Embryonic facial prominence (tissue), 1 donor: Measurements from ENCODE around the gene KIAA0930.
"Not testable (repeated sequence)": the region's sequence is repeated elsewhere in the genome, so short reads cannot be mapped to it uniquely, and the experiment has no call there.

Source experiments
- DNase-seq: peaks from one replicate; pipeline ENCODE4 v3.0.0-alpha.2; 2016; ENCODE audit errors: extremely low spot score

Gene KIAA0930

GRCh38 chr22:45200860-45201511 is 39.7 kb downstream of the KIAA0930 start:
- no peak for DNase-seq

GRCh38 chr22:45200230-45200629 is 40.5 kb downstream of the KIAA0930 start:
- DNase-seq = no peak

GRCh38 chr22:45199723-45200122 is 41.0 kb downstream of the KIAA0930 start:
- DNase-seq = no peak

DNA sequence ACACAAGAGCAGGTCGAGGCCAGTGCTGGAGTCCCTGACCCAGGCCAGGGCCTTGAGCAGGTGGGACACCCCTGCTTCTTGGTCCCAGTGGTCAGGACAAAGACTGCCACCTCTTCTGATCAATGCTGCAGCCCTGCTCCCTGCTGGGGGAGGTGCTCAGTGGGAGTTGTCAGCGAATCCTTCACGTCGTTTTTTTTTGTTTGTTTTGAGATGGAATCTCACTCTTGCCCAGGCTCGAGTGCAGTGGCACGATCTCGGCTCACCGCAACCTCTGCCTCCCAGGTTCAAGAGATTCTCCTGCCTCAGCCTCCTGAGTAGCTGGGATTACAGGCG is 42.3 kb downstream of the KIAA0930 start:
- no peak for DNase-seq

DNA sequence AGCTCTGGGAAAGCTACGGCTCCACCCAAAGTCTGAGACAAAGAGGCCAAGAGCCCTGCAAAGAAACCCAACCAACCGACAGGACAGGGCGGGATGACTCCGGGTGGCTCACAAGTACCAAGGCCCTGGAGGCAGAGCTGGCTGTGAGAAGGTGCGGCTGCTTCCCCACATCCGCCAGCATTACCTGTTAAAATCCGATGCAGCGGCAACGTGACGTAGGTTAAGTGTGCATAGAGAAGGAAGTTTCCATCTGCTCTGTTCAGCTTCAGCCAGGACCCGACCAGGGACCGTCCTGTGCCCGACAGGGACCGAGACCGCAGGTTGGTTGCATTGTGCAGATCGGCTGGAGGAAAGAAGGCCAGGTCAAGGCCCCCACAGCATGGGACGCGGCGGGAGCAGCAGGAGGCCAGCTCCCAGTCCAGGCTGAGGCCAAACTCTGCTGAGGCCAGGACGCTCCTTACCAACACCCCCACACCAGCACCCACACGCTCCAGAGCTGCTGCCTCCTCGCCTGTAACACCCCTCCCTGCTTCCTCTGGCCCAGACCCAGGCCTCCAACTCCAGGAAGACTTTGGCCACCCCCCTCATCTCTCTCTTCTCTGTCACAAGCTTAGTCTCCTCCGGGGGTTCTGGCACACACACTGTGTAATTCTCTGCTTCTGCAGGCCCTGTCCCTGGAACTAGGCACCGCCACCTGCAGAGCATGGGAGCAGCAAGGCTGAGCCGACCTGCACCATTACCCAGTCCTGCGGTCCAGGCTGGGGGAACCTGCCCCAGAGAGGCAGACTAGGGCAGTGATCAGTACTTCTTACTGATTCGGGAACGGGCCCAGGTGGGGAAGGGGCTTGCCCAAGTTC is 42.9 kb downstream of the KIAA0930 start:
- no peak for DNase-seq

GRCh38 chr22:45196926-45197605 is 43.6 kb downstream of the KIAA0930 start:
- no peak for DNase-seq

GRCh38 chr22:45196308-45196707 is 44.4 kb downstream of the KIAA0930 start:
- DNase-seq = no peak

GRCh38 chr22:45195616-45196015 is 45.1 kb downstream of the KIAA0930 start:
- DNase-seq = no peak

DNA sequence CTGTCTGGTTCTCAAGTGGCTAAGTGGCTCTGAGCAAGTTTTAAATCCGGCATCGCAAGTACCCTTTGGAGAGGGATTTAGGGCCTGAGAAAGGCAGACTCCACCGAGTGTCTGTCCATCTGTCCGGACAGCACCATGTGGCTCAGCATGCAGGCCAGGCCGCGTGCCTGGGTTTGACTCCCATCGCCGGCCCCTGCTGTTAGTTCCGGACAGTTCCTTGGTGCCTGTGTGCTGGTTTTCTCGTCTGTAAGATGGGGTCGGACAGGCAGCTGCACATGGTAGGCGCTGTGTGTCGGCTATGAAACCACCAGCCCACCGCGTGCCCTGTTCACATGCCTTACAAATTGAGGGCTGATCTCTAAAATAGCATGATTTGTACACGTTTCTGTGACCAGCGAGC is 46.0 kb downstream of the KIAA0930 start:
- no peak for DNase-seq

DNA sequence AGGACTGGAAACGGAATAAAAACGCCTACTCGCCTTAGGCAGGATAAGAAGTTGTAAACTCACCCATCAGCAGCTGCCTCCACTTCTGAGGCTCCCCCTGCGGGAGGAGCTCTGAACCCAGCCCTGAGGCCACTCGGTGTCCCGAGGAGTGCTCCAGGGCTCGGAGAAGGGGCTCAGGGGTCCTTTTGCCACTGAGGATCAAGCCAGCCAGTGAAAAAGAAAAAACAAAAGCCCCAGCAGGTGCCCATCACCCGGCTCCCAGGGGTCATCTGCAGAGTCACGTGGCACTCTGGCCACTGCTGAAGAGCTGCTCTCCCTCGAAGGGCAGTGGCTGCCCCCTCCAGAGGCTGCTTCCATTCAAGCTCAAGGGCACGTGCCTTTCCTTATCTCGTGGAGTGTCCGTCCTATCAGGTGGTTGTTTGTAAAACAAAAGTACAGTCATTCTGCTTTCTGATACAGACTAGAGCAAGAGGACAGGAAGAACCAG is 48.0 kb downstream of the KIAA0930 start:
- no peak for DNase-seq

DNA sequence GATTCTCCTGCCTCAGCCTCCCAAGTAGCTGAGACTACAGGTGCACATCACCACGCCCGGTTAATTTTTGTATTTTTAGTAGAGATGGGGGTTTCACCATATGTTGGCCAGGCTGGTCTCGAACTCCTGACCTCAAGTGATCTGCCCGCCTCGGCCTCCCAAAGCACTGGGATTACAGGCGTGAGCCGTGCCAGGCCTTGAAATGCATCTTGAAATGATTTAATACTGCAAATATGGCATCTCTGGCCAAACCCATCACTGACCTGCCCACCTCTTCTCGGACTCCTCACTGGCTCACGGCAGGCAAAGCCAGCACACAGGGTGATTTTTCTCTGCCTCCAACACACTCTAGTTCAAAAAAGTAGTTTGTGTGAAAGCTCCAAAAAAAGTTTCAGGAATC is 48.9 kb downstream of the KIAA0930 start:
- DNase-seq = not testable (repeated sequence)

DNA sequence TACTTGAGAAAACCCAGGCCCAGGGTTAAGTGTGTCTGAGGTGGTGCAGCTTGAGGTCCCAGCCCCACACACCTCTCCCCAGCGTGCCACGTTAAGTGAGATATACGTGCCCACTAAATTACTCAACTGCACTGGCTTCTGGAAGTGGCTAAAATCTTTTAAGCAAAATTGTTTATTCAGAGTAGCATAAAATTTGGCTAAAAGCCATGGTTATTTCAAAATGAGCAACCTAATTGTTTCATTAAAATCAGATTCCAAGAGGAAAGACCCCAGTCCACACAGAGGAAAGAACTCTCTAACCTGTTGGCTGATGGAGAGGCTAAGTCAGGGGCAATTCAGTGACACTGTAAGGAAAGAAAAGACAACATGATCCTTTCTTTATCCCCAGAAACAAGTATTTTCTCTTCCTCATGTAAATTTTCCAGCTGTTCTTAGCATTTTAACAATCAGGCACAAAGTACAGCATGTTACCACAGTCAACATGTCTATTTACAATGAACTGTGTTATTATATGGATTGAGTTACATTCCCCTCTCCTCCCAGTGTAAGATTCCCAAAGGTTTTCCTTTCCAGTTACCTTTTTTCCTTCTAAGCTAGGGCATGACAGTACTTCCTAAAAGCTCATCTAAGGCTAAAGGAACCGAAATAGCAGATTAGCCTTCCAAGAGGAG is 50.4 kb downstream of the KIAA0930 start:
- DNase-seq = no peak

GRCh38 chr22:45188779-45189178 is 51.9 kb downstream of the KIAA0930 start:
- DNase-seq = no peak

DNA sequence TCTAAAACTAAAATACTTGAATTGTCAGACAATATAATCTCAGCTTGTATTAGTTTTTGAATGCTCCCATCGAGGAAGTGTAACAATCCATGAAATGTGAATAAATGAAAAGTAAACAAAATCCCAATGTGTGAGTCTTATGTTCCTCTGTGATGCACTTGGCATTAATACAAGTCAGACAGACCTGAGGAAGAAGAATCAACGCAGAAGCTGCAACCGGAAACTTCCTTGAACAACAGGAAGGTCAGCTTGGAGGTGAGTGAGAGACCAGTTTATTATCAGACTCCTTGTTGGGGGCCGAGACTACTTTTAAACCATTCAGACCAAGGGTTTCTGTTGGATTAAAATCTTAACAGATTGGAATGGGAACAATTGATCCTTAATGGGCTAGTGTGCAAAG is 52.8 kb downstream of the KIAA0930 start:
- DNase-seq = no peak

DNA sequence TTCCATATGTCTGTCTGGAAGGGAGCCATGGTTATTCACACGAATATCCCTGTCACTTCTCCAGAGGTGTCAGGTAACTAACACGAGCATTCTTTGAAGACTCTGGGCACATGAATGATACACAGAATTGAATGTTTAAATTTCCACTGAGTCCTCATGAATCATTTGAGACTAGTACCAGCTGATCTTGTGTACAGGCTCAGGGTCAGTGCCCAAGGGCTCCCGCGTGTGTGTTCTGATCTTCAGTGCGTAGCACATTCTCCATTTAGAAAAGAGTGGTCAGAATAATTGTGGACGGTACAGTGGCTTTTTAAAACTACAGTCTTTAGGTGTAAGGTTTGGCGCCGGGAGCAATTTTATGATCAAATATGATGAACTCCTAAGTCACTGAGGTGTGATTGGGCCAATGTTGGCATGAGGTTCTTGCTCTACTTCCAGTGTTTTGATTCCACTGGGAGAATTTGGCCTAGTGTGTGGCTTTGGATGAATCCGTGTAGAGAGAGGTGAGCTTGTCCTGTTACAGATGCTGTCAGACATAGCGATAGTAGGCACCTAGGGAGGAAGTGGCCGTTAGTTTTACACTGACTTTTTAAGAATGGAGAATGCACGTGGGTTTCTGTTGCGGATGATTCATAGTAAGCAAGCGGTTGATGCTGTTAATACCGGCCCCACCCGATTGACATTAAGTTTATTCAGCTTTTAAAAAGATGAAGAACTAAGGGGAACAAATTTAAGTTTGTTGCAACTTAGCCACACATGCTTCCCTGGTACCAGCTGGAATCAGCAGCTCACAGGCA is 54.8 kb downstream of the KIAA0930 start:
- DNase-seq = no peak

DNA sequence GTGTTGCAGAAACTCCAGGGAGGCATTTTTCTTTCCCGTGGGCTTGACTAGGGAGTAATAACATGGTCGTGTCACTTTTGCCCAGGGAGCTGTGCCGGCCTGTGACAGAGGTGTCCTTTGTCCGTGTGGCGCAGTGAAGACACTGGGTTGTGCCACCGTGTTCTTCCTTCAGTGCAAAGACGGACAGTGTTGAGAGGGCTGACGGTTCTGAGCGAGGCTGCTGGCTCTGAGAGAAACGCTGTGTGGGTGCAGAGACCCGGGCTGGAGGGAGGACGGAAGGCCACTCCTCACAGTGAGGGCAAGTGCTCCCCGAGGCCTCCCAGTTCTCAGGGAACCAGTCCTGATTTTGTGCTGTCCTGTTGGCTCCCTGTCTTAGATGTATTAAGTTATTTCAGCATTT is 56.7 kb downstream of the KIAA0930 start:
- DNase-seq = no peak

- DNase-seq = no peak
Observed at GRCh38 chr22:45181766-45182165, 58.9 kb downstream of the KIAA0930 start.

DNA sequence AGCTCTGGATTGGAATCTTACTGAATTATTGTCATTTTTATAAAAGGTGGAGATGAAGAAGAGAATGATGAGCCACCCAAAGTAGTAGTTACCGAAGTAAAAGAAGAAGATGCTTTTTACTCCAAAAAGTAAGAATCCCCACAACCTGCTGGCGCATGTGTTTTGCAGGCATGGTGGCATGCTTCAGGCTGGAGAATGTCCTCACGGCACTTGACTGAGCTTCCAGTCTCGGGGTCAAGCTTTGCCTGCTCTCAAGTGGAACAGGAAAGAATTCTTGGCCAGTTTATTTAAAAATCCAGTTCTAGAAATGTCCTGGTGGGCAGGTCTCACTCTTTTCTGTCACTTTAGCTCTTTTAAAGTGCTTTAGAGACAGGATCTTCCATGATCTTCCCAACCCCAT is 59.5 kb downstream of the KIAA0930 start:
- DNase-seq = no peak

DNA sequence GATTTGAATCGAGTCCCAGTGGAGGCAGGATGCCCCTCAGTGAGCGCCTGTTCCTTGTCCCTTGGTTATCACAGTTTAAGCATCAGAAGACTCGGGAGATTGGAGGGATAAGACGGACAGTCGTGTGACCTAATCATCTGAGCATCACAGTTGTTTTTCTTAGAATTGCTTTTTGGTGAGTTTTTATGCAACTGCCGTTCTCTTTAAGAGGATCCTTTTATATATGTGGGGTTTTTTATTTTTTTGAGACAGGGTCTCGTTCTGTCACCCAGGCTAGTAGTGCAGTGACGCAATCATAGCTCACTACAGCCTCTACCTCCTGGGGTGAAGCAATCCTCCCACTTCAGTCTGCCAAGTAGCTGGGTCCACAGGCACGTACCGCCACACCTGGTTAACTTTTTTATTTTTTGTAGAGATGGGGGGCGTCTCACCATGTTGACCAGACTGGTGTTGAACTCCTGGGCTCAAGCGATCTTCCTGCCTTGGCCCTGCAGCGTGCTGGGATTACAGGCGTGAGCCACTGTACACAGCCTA is 60.5 kb downstream of the KIAA0930 start:
- no peak for DNase-seq

GRCh38 chr22:45179276-45180049 is 61.2 kb downstream of the KIAA0930 start:
- no peak for DNase-seq
